Measurements from ENCODE around the gene AGBL4.

AGBL4 gene

DNA sequence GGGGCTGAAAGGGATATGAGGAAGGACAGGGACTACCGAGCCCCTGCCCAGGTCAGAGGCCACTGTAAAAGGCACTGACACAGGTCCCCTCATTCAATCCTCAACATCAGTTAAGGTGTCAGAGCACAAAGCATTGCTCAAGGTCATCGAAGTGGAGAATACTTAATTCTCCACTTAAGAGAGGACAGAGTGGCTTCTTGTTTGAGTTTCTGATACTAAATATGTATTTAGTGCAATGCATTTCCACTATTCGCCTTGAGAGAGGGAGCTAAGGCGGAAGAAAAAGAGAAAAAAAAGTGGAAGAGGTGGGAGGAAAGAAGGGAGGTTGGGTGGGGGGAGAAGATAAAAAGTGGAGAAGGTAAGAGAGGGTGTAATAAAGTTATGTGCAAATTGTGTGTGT lies 1451.6 kb downstream of the AGBL4 start:
- DNase-seq (ENCODE audit: insufficient read length) = no peak
- no peak for FAIRE-seq
- no peak for TF ChIP-seq POLR2A (IDR thresholded peaks at IDR 0.05; ENCODE audit: low read depth, low read length)
- no peak for TF ChIP-seq TAF1 (IDR thresholded peaks at IDR 0.05; ENCODE audit: borderline replicate concordance, low read depth, low read length)
- TF ChIP-seq POLR2AphosphoS5 (IDR thresholded peaks at IDR 0.05; ENCODE audit: low read depth, low read length) = no peak

DNA sequence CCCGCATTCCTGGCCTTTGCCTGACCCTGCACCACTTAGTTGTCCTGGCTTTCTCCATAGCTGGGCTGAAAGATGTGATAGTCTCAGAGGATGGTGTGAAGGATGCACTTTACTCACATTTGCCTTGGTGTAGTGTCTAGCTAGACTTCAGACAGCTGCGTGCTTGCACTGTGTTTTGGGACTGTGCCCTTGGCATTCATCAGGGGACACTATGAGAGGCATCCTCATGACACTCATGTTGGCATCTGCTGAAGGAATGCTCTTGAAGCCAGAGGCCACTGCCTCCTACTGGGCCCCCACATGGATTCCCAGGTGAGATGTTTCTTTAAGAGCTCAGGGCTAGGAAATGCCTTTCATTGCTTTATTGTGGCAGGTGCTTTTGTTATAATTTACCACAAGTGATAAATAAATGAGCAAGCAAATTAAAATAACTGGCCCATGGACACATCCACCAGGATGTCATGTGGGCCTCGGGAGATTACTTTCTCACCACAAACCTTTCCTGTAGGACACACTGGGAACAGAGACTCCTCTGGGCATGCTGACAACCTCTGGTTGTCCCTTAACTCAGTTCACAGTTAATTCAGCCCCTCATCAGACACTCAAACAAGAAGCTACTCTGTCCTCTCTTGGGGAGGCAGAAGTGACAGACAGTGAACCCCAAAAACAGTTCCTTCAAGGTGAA lies 1452.3 kb downstream of the AGBL4 start:
- TF ChIP-seq TAF1 (IDR thresholded peaks at IDR 0.05; ENCODE audit: borderline replicate concordance, low read depth, low read length) (no peak), POLR2AphosphoS5 (IDR thresholded peaks at IDR 0.05; ENCODE audit: low read depth, low read length) (no peak), POLR2A (IDR thresholded peaks at IDR 0.05; ENCODE audit: low read depth, low read length) (no peak)
- DNase-seq (ENCODE audit: insufficient read length) (no peak), FAIRE-seq (no peak)

- TF ChIP-seq POLR2A (IDR thresholded peaks at IDR 0.05; ENCODE audit: low read depth, low read length) (no peak), TAF1 (IDR thresholded peaks at IDR 0.05; ENCODE audit: borderline replicate concordance, low read depth, low read length) (no peak), POLR2AphosphoS5 (IDR thresholded peaks at IDR 0.05; ENCODE audit: low read depth, low read length) (no peak)
- no peak for FAIRE-seq
- no peak for DNase-seq (ENCODE audit: insufficient read length)
Observed at GRCh38 chr1:48570568-48570967, 1453.2 kb downstream of the AGBL4 start.

DNA sequence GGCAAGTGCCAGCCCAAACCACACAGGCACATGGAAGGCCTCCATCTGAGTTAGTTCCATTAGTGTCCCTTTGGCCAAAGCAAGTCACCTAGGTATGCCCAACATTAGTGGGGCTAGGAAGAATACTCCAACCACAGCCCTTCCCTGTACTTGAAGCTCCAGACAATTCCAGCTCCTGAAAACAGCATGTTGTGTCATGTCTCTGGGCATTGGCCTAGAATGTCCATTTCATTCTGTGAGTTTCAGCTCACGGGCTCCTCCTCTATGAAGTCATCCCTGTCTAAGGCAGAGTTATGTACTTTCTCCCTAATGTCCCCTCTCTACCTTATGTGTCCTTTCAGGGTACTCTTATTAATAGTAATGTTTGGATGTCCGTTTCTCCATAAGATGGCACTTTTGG lies 1455.3 kb downstream of the AGBL4 start:
- no peak for DNase-seq (ENCODE audit: insufficient read length)

GRCh38 chr1:48566492-48566891 lies 1457.3 kb downstream of the AGBL4 start:
- DNase-seq (ENCODE audit: insufficient read length) (no peak), FAIRE-seq (no peak)
- TF ChIP-seq POLR2A (IDR thresholded peaks at IDR 0.05; ENCODE audit: low read depth, low read length) (no peak), POLR2AphosphoS5 (IDR thresholded peaks at IDR 0.05; ENCODE audit: low read depth, low read length) (no peak), TAF1 (IDR thresholded peaks at IDR 0.05; ENCODE audit: borderline replicate concordance, low read depth, low read length) (no peak)

More for the DNA sequence above, 1455.3 kb downstream of the AGBL4 start:
- TF ChIP-seq POLR2AphosphoS5 (IDR thresholded peaks at IDR 0.05; ENCODE audit: low read depth, low read length) (no peak), POLR2A (IDR thresholded peaks at IDR 0.05; ENCODE audit: low read depth, low read length) (no peak)
- no peak for FAIRE-seq

GRCh38 chr1:48563021-48563420 lies 1460.7 kb downstream of the AGBL4 start:
- TF ChIP-seq POLR2A (IDR thresholded peaks at IDR 0.05; ENCODE audit: low read depth, low read length) (no peak), TAF1 (IDR thresholded peaks at IDR 0.05; ENCODE audit: borderline replicate concordance, low read depth, low read length) (no peak), POLR2AphosphoS5 (IDR thresholded peaks at IDR 0.05; ENCODE audit: low read depth, low read length) (no peak)
- FAIRE-seq (no peak), DNase-seq (ENCODE audit: insufficient read length) (no peak)

- DNase-seq (ENCODE audit: insufficient read length) (no peak), FAIRE-seq (no peak)
- TF ChIP-seq TAF1 (IDR thresholded peaks at IDR 0.05; ENCODE audit: borderline replicate concordance, low read depth, low read length) (no peak), POLR2AphosphoS5 (IDR thresholded peaks at IDR 0.05; ENCODE audit: low read depth, low read length) (no peak), POLR2A (IDR thresholded peaks at IDR 0.05; ENCODE audit: low read depth, low read length) (no peak)
Observed at GRCh38 chr1:48561444-48561843, 1462.3 kb downstream of the AGBL4 start.

GRCh38 chr1:48560577-48560976 lies 1463.2 kb downstream of the AGBL4 start:
- DNase-seq (ENCODE audit: insufficient read length) = no peak
- FAIRE-seq = no peak
- TF ChIP-seq POLR2AphosphoS5 (IDR thresholded peaks at IDR 0.05; ENCODE audit: low read depth, low read length) = no peak
- TF ChIP-seq TAF1 (IDR thresholded peaks at IDR 0.05; ENCODE audit: borderline replicate concordance, low read depth, low read length) = no peak
- no peak for TF ChIP-seq POLR2A (IDR thresholded peaks at IDR 0.05; ENCODE audit: low read depth, low read length)

- DNase-seq (ENCODE audit: insufficient read length) (no peak), FAIRE-seq (no peak)
- TF ChIP-seq POLR2A (IDR thresholded peaks at IDR 0.05; ENCODE audit: low read depth, low read length) (no peak), POLR2AphosphoS5 (IDR thresholded peaks at IDR 0.05; ENCODE audit: low read depth, low read length) (no peak), TAF1 (IDR thresholded peaks at IDR 0.05; ENCODE audit: borderline replicate concordance, low read depth, low read length) (no peak)
Observed at GRCh38 chr1:48560116-48560515, 1463.6 kb downstream of the AGBL4 start.

DNA sequence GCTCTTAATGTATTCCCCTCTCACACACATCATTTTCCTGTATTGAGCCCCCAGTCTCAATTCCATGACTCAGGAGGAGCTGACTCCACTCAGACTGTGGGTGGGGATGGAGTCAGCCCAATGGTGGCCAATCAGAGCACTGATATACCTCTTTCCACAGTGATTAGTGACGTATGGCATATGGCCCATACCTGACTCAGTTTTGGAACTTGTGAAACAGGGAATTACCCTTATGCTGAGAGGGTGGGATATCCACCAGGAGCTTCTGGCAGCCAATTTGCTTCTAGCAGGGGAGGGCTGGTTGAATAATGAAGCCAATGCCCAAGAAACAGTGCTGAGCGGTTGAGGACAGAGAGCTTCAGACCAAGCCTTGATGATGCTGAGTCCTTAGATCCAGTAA lies 1465.4 kb downstream of the AGBL4 start:
- no peak for TF ChIP-seq POLR2A (IDR thresholded peaks at IDR 0.05; ENCODE audit: low read depth, low read length)
- TF ChIP-seq TAF1 (IDR thresholded peaks at IDR 0.05; ENCODE audit: borderline replicate concordance, low read depth, low read length) = no peak
- TF ChIP-seq POLR2AphosphoS5 (IDR thresholded peaks at IDR 0.05; ENCODE audit: low read depth, low read length) = no peak
- DNase-seq (ENCODE audit: insufficient read length) (no peak), FAIRE-seq (no peak)

DNA sequence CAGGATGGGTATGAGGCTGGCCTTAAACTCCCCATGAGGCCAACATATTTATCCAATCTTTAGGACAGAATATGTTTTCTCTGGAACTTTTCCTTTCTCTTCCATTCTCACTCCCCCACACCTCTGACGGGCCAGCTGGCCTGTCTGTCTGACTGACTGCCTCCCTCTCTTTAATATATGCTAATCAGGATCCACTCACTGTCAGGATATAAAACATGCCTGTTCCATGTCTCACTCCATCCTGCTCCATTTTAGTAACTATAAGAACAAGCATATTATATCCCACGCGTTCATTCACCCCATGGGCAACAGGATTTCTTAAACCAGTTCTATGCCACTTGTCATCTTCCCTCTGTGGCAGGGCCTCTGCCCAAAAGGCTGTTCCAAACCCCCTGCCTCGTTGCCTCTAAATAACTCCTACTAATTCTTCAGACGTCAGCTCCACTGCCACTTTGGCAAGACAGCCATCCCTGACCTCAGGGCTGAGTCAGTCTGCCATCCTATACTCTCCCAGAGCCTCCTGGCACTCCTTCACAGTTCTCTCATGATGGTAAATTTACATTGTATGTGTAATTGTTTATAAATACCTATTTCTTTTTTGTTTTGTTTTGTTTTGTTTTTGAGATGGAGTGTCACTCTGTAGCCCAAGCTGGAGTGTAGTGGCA lies 1467.4 kb downstream of the AGBL4 start:
- TF ChIP-seq POLR2AphosphoS5 (IDR thresholded peaks at IDR 0.05; ENCODE audit: low read depth, low read length) (no peak), POLR2A (IDR thresholded peaks at IDR 0.05; ENCODE audit: low read depth, low read length) (no peak), TAF1 (IDR thresholded peaks at IDR 0.05; ENCODE audit: borderline replicate concordance, low read depth, low read length) (no peak)
- no peak for DNase-seq (ENCODE audit: insufficient read length)
- no peak for FAIRE-seq

DNA sequence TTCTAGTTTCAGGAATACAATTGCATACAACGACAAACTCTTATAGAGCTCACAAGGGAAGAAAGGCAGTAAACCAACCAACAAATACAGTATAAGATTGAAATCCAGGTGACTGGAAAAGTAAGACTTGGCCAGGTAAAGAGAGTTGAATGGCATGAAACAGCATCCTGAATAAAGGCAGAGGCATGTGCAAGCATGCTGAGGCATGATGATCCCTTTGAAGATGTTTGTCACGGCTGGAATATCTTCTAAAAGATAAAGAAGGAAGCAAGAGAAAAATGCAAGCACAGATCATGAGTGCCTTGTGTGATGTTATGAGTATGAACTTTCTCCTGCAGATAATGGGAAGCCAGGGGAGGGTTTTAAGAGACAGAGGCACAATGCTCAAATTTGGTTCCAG lies 1468.5 kb downstream of the AGBL4 start:
- FAIRE-seq (no peak), DNase-seq (ENCODE audit: insufficient read length) (no peak)
- TF ChIP-seq POLR2AphosphoS5 (IDR thresholded peaks at IDR 0.05; ENCODE audit: low read depth, low read length) (no peak), POLR2A (IDR thresholded peaks at IDR 0.05; ENCODE audit: low read depth, low read length) (no peak), TAF1 (IDR thresholded peaks at IDR 0.05; ENCODE audit: borderline replicate concordance, low read depth, low read length) (no peak)

All from GM12892 (cell line).